Right lung (tissue), 5 donors: Measurements from ENCODE around the gene DLGAP5. TPM values are rescaled to one million over a fixed set of nuclear protein-coding genes. Genes with fewer than 3 reads are reported as not detected.

Source experiments
- DNase-seq, 2 donors: peaks; one replicate each; pipeline ENCODE4 v3.0.0-alpha.2; 2013
- polyA plus RNA-seq, 5 donors: library from polyadenylated mRNA; unstranded; fragments of 120-200 nt; gene quantifications; one replicate each; pipeline versions ENCODE4 v1.2.1 to v1.2.3, GENCODE V29; 2013; ENCODE audit warnings: inconsistent platforms in 1 of 5, low replicate concordance in 1 of 5; ENCODE audit not compliant: insufficient read length in 5 of 5, insufficient read depth in 1 of 5

Gene DLGAP5
- polyA plus RNA-seq, 5 donors, result 14.7 to 65.2 (median 29.7) TPM

GRCh38 chr14:55114720-55115119 lies 76.7 kb downstream of the DLGAP5 start:
- DNase-seq, result no peak

GRCh38 chr14:55111122-55111708 lies 80.2 kb downstream of the DLGAP5 start:
- no peak for DNase-seq

GRCh38 chr14:55109836-55110235 lies 81.5 kb downstream of the DLGAP5 start:
- DNase-seq, result no peak

- DNase-seq, result no peak
These were observed 83.4 kb downstream of the DLGAP5 start for GRCh38 chr14:55107766-55108554.

- no peak for DNase-seq
These were observed 85.4 kb downstream of the DLGAP5 start for GRCh38 chr14:55105991-55106390.

GRCh38 chr14:55103971-55104954 lies 87.1 kb downstream of the DLGAP5 start:
- DNase-seq, result no peak

GRCh38 chr14:55103005-55103640 lies 88.3 kb downstream of the DLGAP5 start:
- peak; percentile 51 to 58 for DNase-seq

- DNase-seq, result peak; percentile 80 to 81
These were observed 89.2 kb downstream of the DLGAP5 start for GRCh38 chr14:55102141-55102621.

- no peak for DNase-seq
These were observed 89.7 kb downstream of the DLGAP5 start for GRCh38 chr14:55101698-55102097.

GRCh38 chr14:55099756-55100155 lies 91.6 kb downstream of the DLGAP5 start:
- no peak for DNase-seq

- no peak for DNase-seq
These were observed 92.9 kb downstream of the DLGAP5 start for GRCh38 chr14:55098561-55098898.

Other genes with a start within 250 kb of the DLGAP5 start
- 10 to 100 TPM; 11.8 to 25.4 (median 19.2) TPM for gene WDHD1, start 164.5 kb downstream of the DLGAP5 start, polyA plus RNA-seq
- 10 to 100 TPM; 10.9 to 18.5 (median 13.4) TPM for gene SOCS4, start 164.3 kb downstream of the DLGAP5 start, polyA plus RNA-seq
- 10 to 100 TPM; 72.5 to 91.3 (median 88.1) TPM for gene MAPK1IP1L, start 139.9 kb downstream of the DLGAP5 start, polyA plus RNA-seq
- 10 to 100 TPM; 43.2 to 63.4 (median 45.7) TPM for gene LGALS3, start 62.3 kb downstream of the DLGAP5 start, polyA plus RNA-seq
- gene FBXO34, start 79.8 kb upstream of the DLGAP5 start, polyA plus RNA-seq, result 10 to 100 TPM; 28.1 to 43.2 (median 36.9) TPM
- 10 to 100 TPM; 16.6 to 29.5 (median 22.2) TPM for gene ATG14, start 220.2 kb upstream of the DLGAP5 start, polyA plus RNA-seq
- gene TBPL2, start 249.0 kb upstream of the DLGAP5 start, polyA plus RNA-seq, result not detected